ENCODE data around the gene ATPAF2. TPM values are rescaled to one million over a fixed set of nuclear protein-coding genes. Genes with fewer than 3 reads are reported as not detected.

ATPAF2 gene
- total and polyA plus RNA-seq, 2 experiments from 2014 or later: 24.3 to 25.7 TPM

DNA sequence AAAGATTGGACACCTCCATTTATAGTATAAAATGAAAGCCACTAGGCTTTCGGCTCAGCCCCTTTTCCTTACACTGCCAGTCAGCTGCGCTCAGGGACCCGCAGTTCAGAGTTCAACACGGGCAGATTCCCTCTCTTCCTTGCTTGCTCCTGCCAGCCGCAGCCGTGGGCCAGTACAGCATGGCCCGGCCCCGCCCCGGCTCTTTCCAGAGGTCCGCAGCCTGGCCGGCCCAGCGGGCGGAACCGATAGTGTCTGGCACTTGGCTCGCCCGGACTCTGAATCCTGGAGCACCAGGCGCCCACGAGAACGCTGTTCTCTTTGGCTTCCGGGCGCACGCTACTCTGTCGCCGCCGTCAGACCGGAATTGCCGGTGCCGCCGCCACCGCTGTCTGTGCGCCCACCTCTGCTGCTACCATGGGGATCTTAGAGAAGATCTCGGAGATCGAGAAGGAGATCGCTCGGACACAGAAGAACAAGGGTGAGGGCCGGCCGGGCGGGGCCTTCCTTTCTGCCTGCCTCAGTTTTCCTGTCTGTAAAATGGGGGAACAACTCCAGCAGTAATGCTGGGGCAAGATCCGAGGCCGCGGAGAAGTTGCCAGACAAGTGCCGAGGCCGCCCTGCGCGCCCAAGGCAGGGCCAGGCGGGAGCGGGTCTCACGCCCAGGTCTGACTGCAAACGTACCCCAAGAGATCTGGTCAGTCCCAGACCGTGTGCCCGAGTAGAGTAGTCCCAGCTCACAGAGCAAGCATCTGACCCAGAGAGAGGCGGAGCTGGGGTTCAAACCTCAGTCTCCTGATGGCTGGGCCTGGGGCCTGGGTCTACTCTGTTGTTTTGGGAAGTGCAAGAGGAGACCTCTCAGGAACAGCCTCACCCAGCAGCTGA, 48.9 kb upstream of the ATPAF2 start, which contains the start of gene DRG2:
Gene DRG2, plus strand, starts transcription at position 339 of the 882 bp plus-strand sequence. Its CDS starts 76 bp downstream, at position 415.
- H3K4me2 ChIP-seq: peak within 1 kb of the TSS; percentile 90
- peaks cover 8% of the 10 kb centered on the region; the same call in 1 of the 2 replicates for H3F3A ChIP-seq (replicated peaks; ENCODE audit: low read depth)
- peak within 1 kb of the TSS; percentile 86 for H3K27ac ChIP-seq (ENCODE audit: low read depth)
- peak within 1 kb of the TSS; percentile 98 for H2AFZ ChIP-seq
- H3K27me3 Mint-ChIP-seq (ENCODE audit: insufficient read depth, low read depth, poor library complexity): peaks cover 15% of the 10 kb centered on the region
- H3K27me3 ChIP-seq (ENCODE audit: insufficient read depth): no peaks in the 10 kb centered on the region
- H3K9me2 ChIP-seq (ENCODE audit: insufficient read depth): no peaks in the 10 kb centered on the region
- H3K27ac Mint-ChIP-seq: peak within 1 kb of the TSS; percentile 96
- peaks cover 8% of the 10 kb centered on the region for H3K4me1 ChIP-seq (ENCODE audit: insufficient read depth)
- peaks cover 20% of the 10 kb centered on the region for H3K79me2 ChIP-seq (replicated peaks; ENCODE audit: insufficient read depth)
- H4K20me1 ChIP-seq (replicated peaks; ENCODE audit: insufficient read depth): no peaks in the 10 kb centered on the region; the same call in 1 of the 2 replicates
- 0 out of 2 replicates have a peak, but pooled peaks cover 4% of the 10 kb centered on the region for H3K36me3 ChIP-seq (ENCODE audit: insufficient read depth)
- peak within 1 kb of the TSS; percentile 98 for H3K4me3 ChIP-seq
- peaks cover 8% of the 10 kb centered on the region; the same call in 2 of the 3 replicates for H3K4me1 Mint-ChIP-seq
- ATAC-seq (peak; percentile 99), DNase-seq (ENCODE audit: low spot score) (peak; percentile 95)
- H3K36me3 Mint-ChIP-seq (ENCODE audit: low read depth): no peaks in the 10 kb centered on the region; the same call in 2 of the 3 replicates
- no peak for TF ChIP-seq JUNB (IDR thresholded peaks at IDR 0.05; ENCODE audit: unreplicated experiment)
- peak; percentile 54; the same call in 1 of the 2 replicates for TF ChIP-seq ZNF114 (CRISPR knock-in tag; IDR thresholded peaks at IDR 0.05)
- TF ChIP-seq, protein P1, sequence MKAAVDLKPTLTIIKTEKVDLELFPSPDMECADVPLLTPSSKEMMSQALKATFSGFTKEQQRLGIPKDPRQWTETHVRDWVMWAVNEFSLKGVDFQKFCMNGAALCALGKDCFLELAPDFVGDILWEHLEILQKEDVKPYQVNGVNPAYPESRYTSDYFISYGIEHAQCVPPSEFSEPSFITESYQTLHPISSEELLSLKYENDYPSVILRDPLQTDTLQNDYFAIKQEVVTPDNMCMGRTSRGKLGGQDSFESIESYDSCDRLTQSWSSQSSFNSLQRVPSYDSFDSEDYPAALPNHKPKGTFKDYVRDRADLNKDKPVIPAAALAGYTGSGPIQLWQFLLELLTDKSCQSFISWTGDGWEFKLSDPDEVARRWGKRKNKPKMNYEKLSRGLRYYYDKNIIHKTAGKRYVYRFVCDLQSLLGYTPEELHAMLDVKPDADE (IDR thresholded peaks at IDR 0.05): peak; percentile 42
- TF ChIP-seq, protein P2, sequence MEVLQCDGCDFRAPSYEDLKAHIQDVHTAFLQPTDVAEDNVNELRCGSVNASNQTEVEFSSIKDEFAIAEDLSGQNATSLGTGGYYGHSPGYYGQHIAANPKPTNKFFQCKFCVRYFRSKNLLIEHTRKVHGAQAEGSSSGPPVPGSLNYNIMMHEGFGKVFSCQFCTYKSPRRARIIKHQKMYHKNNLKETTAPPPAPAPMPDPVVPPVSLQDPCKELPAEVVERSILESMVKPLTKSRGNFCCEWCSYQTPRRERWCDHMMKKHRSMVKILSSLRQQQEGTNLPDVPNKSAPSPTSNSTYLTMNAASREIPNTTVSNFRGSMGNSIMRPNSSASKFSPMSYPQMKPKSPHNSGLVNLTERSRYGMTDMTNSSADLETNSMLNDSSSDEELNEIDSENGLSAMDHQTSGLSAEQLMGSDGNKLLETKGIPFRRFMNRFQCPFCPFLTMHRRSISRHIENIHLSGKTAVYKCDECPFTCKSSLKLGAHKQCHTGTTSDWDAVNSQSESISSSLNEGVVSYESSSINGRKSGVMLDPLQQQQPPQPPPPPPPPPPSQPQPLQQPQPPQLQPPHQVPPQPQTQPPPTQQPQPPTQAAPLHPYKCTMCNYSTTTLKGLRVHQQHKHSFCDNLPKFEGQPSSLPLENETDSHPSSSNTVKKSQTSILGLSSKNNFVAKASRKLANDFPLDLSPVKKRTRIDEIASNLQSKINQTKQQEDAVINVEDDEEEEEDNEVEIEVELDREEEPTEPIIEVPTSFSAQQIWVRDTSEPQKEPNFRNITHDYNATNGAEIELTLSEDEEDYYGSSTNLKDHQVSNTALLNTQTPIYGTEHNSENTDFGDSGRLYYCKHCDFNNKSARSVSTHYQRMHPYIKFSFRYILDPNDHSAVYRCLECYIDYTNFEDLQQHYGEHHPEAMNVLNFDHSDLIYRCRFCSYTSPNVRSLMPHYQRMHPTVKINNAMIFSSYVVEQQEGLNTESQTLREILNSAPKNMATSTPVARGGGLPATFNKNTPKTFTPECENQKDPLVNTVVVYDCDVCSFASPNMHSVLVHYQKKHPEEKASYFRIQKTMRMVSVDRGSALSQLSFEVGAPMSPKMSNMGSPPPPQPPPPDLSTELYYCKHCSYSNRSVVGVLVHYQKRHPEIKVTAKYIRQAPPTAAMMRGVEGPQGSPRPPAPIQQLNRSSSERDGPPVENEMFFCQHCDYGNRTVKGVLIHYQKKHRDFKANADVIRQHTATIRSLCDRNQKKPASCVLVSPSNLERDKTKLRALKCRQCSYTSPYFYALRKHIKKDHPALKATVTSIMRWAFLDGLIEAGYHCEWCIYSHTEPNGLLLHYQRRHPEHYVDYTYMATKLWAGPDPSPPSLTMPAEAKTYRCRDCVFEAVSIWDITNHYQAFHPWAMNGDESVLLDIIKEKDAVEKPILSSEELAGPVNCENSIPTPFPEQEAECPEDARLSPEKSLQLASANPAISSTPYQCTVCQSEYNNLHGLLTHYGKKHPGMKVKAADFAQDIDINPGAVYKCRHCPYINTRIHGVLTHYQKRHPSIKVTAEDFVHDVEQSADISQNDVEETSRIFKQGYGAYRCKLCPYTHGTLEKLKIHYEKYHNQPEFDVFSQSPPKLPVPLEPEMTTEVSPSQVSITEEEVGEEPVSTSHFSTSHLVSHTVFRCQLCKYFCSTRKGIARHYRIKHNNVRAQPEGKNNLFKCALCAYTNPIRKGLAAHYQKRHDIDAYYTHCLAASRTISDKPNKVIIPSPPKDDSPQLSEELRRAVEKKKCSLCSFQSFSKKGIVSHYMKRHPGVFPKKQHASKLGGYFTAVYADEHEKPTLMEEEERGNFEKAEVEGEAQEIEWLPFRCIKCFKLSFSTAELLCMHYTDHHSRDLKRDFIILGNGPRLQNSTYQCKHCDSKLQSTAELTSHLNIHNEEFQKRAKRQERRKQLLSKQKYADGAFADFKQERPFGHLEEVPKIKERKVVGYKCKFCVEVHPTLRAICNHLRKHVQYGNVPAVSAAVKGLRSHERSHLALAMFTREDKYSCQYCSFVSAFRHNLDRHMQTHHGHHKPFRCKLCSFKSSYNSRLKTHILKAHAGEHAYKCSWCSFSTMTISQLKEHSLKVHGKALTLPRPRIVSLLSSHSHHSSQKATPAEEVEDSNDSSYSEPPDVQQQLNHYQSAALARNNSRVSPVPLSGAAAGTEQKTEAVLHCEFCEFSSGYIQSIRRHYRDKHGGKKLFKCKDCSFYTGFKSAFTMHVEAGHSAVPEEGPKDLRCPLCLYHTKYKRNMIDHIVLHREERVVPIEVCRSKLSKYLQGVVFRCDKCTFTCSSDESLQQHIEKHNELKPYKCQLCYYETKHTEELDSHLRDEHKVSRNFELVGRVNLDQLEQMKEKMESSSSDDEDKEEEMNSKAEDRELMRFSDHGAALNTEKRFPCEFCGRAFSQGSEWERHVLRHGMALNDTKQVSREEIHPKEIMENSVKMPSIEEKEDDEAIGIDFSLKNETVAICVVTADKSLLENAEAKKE (CRISPR knock-in tag; IDR thresholded peaks at IDR 0.05): no peak
- TF ChIP-seq ZNF331 (CRISPR knock-in tag; IDR thresholded peaks at IDR 0.05; ENCODE audit: low read depth): no peak
- TF ChIP-seq, protein P3, sequence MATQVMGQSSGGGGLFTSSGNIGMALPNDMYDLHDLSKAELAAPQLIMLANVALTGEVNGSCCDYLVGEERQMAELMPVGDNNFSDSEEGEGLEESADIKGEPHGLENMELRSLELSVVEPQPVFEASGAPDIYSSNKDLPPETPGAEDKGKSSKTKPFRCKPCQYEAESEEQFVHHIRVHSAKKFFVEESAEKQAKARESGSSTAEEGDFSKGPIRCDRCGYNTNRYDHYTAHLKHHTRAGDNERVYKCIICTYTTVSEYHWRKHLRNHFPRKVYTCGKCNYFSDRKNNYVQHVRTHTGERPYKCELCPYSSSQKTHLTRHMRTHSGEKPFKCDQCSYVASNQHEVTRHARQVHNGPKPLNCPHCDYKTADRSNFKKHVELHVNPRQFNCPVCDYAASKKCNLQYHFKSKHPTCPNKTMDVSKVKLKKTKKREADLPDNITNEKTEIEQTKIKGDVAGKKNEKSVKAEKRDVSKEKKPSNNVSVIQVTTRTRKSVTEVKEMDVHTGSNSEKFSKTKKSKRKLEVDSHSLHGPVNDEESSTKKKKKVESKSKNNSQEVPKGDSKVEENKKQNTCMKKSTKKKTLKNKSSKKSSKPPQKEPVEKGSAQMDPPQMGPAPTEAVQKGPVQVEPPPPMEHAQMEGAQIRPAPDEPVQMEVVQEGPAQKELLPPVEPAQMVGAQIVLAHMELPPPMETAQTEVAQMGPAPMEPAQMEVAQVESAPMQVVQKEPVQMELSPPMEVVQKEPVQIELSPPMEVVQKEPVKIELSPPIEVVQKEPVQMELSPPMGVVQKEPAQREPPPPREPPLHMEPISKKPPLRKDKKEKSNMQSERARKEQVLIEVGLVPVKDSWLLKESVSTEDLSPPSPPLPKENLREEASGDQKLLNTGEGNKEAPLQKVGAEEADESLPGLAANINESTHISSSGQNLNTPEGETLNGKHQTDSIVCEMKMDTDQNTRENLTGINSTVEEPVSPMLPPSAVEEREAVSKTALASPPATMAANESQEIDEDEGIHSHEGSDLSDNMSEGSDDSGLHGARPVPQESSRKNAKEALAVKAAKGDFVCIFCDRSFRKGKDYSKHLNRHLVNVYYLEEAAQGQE (IDR thresholded peaks at IDR 0.05; ENCODE audit: unreplicated experiment): no peak
- no peak for TF ChIP-seq EZH2phosphoT487 (IDR thresholded peaks at IDR 0.05; ENCODE audit: unreplicated experiment)
- TF ChIP-seq CREB1 (CRISPR knock-in tag; IDR thresholded peaks at IDR 0.05; ENCODE audit: low read depth): peak; percentile 83
- TF ChIP-seq, protein P4, sequence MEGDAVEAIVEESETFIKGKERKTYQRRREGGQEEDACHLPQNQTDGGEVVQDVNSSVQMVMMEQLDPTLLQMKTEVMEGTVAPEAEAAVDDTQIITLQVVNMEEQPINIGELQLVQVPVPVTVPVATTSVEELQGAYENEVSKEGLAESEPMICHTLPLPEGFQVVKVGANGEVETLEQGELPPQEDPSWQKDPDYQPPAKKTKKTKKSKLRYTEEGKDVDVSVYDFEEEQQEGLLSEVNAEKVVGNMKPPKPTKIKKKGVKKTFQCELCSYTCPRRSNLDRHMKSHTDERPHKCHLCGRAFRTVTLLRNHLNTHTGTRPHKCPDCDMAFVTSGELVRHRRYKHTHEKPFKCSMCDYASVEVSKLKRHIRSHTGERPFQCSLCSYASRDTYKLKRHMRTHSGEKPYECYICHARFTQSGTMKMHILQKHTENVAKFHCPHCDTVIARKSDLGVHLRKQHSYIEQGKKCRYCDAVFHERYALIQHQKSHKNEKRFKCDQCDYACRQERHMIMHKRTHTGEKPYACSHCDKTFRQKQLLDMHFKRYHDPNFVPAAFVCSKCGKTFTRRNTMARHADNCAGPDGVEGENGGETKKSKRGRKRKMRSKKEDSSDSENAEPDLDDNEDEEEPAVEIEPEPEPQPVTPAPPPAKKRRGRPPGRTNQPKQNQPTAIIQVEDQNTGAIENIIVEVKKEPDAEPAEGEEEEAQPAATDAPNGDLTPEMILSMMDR (conservative IDR thresholded peaks at IDR 0.05; ENCODE audit: low read depth in 2 of 2): no peak
- TF ChIP-seq STAT1 (IDR thresholded peaks at IDR 0.05; ENCODE audit: unreplicated experiment): peak; percentile 66
- TF ChIP-seq POLR2AphosphoS5 (IDR thresholded peaks at IDR 0.05; ENCODE audit: low read depth): peak; percentile 77
- TF ChIP-seq EZH2 (IDR thresholded peaks at IDR 0.05; ENCODE audit: low read depth, unreplicated experiment): no peak
- no peak for TF ChIP-seq NANOG (IDR thresholded peaks at IDR 0.05; ENCODE audit: borderline replicate concordance)
- no peaks in the 10 kb centered on the region; the same call in 1 of the 3 replicates for H3K9me3 Mint-ChIP-seq
- peak within 1 kb of the TSS; percentile 99 for H3K4me3 Mint-ChIP-seq
